SKM-1 treated with dmso at 0.1 percent for 144 hours (cell line): ENCODE data around the gene ZNF23.

Experiments used
- DNase-seq: peaks from one replicate; lab custom pipeline; 2025; ENCODE audit not compliant: unreplicated experiment; lab: John Stamatoyannopoulos, UW

Gene ZNF23

GRCh38 chr16:71472051-71472450 is 10.0 kb upstream of the ZNF23 start:
- DNase-seq, result no peak

GRCh38 chr16:71467810-71468209 is 5.8 kb upstream of the ZNF23 start:
- DNase-seq, result no peak

DNA sequence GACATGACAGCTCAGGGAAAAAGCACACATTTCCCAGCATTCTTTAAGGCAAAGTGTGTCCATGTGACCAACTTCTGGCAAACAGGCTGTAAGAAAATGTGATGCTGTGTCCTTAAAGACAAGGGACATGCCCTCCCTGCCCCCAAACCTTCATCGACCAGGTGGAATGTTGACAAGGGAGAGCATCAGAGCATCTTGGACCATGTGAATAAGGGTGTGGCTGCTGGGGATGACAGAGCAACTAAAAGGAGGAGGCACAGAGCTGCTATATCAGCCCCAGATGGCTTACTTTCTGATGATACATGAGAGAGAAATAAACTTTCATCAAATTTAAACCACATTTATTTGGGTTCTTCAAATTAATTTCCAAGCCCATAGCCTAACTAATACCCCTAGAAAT is 2.2 kb upstream of the ZNF23 start:
- DNase-seq, result no peak

GRCh38 chr16:71460941-71461340 is 1.1 kb downstream of the ZNF23 start:
- no peak for DNase-seq

- no peak for DNase-seq
Observed at GRCh38 chr16:71460236-71460635, 1.8 kb downstream of the ZNF23 start.

DNA sequence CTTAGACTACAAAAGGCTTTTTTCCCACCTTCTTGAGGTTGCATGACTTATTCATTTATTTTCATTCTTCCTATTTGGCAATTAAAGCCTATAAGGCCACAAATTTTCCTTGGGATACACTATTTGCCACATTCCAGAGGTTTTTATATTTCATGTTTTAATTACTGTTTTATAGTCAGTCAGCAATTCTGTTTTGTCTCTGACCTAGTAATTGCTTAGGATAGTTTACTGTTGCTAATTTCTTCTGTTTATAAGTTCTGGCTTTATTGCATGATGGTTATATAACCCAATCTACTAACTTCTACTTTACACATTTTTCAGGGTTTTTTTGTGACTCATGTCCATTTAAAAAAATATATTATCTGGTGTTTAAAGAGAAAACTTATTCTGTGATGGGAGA is 2.5 kb downstream of the ZNF23 start:
- no peak for DNase-seq

DNA sequence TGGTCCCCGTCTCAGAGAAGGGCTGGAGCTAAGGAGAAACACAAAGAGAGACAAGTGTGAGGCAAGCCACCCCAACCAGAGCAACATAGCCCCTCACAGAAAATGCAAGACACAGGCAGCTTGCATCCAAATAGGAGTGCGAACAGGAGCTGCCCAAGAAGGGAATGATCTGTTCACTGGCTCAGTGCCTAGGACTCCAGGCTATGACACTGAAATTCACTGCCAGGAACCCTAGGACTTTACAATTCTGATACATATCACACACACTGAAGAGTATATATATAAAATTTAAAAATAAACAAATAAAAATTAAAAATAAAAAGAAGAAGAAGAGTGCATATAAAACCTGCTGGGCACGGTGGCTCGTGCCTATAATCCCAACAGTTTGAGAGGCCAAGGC is 5.2 kb downstream of the ZNF23 start:
- DNase-seq, result no peak

DNA sequence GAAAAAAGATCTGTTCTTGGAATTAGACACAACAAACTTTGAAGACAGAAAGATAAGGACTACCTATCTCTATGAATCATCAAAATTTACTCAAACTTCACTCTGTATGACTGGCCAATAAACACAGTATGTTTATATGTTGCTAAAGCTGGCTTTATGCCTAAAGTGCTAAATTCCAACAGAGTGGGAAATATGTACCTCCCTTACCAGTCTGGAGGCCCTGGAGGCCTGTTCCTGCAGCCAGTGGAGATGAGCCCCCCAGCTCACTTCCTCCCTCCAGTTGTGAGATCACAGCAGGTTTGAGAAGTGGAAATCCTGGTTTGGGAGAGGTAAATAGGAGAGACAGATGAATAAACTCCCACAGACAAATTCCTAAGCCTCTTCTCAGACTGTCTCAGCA is 9.0 kb downstream of the ZNF23 start:
- no peak for DNase-seq

DNA sequence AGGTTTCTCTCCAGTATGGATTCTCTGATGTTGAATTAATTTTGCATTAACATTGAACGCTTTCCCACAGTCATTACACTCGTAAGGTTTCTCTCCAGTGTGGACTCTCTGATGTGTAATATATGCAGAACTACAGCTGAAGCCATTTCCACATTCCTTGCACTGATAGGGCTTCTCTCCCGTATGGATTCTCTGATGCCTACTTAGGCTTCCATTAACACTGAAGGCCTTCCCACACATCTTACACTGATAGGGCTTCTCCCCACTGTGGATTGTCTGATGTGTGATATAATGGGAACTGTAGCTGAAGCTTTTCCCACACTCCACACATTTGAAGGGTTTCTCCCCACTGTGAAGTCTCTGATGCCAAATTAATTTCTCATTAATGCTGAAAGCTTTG is 13.0 kb downstream of the ZNF23 start:
- DNase-seq, result no peak

DNA sequence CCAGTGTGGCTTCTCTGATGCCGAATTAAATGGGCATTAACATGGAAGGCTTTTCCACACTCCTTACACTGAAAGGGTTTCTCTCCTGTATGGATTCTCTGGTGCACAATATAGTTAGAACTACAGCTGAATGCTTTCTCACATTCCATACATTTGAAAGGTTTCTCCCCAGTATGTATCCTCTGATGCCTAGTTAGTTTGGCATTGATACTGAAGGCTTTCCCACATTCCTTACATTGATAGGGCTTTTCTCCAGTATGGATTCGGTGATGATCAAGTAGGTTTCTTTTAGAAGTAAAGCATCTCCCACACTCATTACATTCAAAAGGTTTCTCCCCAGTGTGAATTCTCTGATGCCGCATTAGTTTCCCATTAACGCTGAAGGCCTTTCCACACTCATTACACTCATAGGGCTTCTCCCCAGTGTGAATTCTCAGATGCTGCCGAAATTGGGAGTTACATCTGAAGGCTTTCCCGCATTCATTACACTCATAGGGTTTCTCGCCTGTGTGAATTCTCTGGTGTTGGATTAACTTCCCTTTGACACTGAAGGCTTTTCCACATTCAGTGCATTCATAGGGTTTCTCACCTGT is 13.7 kb downstream of the ZNF23 start:
- no peak for DNase-seq

GRCh38 chr16:71443714-71444113 is 18.3 kb downstream of the ZNF23 start:
- DNase-seq, result no peak

GRCh38 chr16:71442051-71442440 is 20.0 kb downstream of the ZNF23 start, which contains the start of gene TLE7:
TLE7 (minus strand) TSS chr16:71442054; CDS start chr16:71433324, 8,730 bp downstream.
- no peak for DNase-seq

DNA sequence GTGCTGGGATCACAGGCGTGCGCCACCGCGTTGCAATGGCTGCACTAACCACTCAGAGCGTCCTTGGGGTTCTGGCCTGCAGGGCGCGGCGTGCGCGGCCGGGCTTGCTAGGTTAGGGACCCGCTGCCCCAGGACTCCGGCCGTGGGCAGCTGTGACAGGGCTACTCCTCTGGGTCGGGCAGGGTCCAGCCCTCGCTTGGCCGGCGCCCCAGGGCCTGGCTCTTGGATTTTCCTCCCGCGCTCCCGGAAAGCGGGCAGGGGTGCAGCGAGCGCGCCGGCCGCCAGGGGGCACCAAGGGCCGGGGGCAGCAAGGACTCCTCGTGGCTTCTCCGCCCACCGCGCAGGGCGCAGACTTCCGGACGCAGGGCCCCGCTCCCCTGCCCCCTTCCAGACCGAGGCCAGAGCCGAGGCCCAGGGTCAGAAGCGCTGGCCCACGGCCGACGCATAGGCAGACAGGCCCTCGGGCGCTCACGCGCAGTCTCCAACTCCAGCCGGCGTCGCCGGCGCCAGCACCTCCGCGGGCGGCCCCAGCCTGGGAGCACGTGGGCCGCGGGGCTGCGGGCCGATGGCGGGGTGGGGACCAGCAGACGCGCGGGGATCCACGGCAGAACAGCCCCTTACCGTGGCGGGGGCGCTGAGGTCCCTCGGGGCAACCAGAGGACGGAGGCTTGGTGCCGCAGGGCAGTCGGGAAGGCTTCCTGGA is 20.5 kb downstream of the ZNF23 start:
- DNase-seq, result no peak

GRCh38 chr16:71440669-71441347 is 21.2 kb downstream of the ZNF23 start:
- no peak for DNase-seq

GRCh38 chr16:71439523-71439922 is 22.5 kb downstream of the ZNF23 start:
- no peak for DNase-seq

DNA sequence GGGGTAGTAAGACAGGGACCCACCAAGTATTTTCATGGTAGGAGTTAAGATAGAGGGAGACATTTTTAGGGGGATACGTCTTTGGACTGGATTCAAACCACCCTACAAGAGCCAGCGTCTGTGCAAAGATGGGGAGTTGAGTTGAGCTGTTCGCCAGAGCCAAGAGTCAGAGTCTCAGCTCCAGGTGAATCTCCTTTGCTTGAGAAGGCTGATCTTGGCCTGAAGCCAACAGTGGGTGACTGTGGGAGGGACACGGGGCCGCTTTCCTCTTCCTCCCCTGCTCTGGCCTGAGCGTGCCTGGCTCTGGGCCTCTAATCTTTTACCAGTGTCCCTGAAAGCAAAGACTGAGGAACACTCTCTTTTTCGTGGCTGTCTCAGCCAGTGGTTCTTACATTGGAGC is 25.6 kb downstream of the ZNF23 start:
- DNase-seq, result no peak

GRCh38 chr16:71432906-71433305 is 29.1 kb downstream of the ZNF23 start:
- DNase-seq, result no peak

DNA sequence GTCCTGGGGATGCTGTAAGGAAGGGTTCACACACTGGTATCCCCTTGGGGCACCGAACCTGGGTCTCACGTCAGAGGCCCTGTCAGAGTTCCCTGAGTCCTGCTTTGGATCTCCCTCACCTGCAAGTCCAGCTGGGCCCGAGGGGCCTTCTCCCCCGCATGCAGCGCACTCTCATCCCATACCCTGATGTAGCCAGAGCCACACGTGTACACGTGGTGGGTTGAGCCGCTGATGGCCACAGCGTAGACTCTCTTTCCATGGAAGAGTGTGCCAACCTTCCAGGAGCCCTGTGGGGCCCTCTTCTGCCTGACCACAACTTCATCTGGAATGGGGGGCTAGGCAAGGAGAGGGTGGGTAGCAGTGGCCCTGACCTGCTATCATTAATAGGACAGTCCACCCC is 30.1 kb downstream of the ZNF23 start:
- no peak for DNase-seq

- DNase-seq, result no peak
Observed at GRCh38 chr16:71431176-71431575, 30.9 kb downstream of the ZNF23 start.

- no peak for DNase-seq
Observed at GRCh38 chr16:71430744-71431143, 31.3 kb downstream of the ZNF23 start.

DNA sequence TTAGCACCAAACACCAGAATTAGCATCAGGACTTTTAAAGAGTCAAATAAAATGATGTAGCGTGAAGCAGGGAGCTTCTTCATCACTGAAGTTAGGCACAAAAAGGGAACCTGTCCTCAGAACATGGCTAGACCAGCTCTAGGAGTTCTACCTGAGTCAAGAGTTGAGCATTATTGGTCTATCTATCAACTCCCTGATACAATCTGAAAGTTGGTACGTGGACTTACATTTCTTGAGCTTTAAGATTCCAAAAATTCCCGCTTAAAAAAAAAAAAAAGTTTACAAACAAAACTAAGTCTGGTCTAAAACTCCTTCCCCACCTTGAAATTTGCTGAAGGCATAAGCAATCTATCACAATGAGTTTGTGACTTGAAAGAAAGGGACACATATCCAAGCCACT is 32.5 kb downstream of the ZNF23 start:
- no peak for DNase-seq

GRCh38 chr16:71428883-71429282 is 33.2 kb downstream of the ZNF23 start:
- DNase-seq, result no peak
